HepG2 (cell line): ENCODE results near the gene DRC7. TPM values are rescaled to one million over a fixed set of nuclear protein-coding genes. Genes with fewer than 3 reads are reported as not detected.

Experiments used
- ATAC-seq: fragments of 200-7000 bp; cut with Tn5 transposase; 3 replicates; pipeline ENCODE4 v1.9.1; 2020; ENCODE audit warnings: mild to moderate bottlenecking, moderate library complexity
- BruUV-seq: library from RNA; stranded (reverse); fragments of 400-500 nt; replicated peaks from 2 replicates; lab custom pipeline; 2021; lab: Mats Ljungman, UMichigan
- CTCF ChIA-PET: fragments of 300-600 bp; formaldehyde crosslinking; extraction: SDS; loops from one replicate; lab custom pipeline; 2021; ENCODE audit warnings: low total read pairs, inconsistent platforms, low intra/inter-chr PET ratio; lab: Yijun Ruan, JAX
- POLR2A ChIA-PET: fragments of 350-600 bp; sonication (Branson Sonifier 250); formaldehyde crosslinking; loops from one replicate; lab custom pipeline; 2020; ENCODE audit warnings: antibody characterized with exemption, inconsistent platforms; lab: Yijun Ruan, JAX
- DNase-seq: peaks from one replicate; pipeline ENCODE4 v3.0.0-alpha.2; 2015; ENCODE audit warnings: low spot score
- FAIRE-seq: peaks from 3 replicates; lab custom pipeline; 2011; peaks lifted over from hg19 to GRCh38; lab: Jason Lieb, UNC
- H2AFZ ChIP-seq: one replicate; pipeline ENCODE4 v1.6.1; 2011; ENCODE audit warnings: low read length, inconsistent platforms
- H3K27ac ChIP-seq: fragments of 300-600 bp; 3 replicates; pipeline ENCODE4 v1.8.0; 2011; ENCODE audit warnings: mixed run types, mild to moderate bottlenecking, mixed read lengths, low read length, inconsistent platforms; ENCODE audit not compliant: insufficient read depth; ENCODE audit errors: extremely low read length
- H3K27me3 ChIP-seq, 2 experiments: fragments of 200-600 bp in 1 of 2; 2 replicates in 1 of 2; 3 replicates in 1 of 2; pipeline versions ENCODE4 v1.6.0 to v1.8.0; 2011; ENCODE audit warnings: low read length in 2 of 2, mild to moderate bottlenecking in 2 of 2, moderate library complexity in 2 of 2, inconsistent platforms in 1 of 2; ENCODE audit not compliant: insufficient read depth in 2 of 2, control insufficient read depth in 1 of 2
- H3K36me3 ChIP-seq, 2 experiments: fragments of 200-600 bp in 1 of 2; replicated peaks in 1 of 2; 2 replicates in 1 of 2; 3 replicates in 1 of 2; pipeline versions ENCODE4 v1.5.1 to v1.8.0; 2011; ENCODE audit warnings: low read length in 2 of 2, inconsistent platforms in 1 of 2; ENCODE audit not compliant: insufficient read depth in 2 of 2, control insufficient read depth in 1 of 2
- H3K4me1 ChIP-seq: 2 replicates; pipeline ENCODE4 v1.5.1; 2012; ENCODE audit warnings: low read length, inconsistent platforms; ENCODE audit not compliant: insufficient read depth
- H3K4me2 ChIP-seq: 2 replicates; pipeline ENCODE4 v1.6.0; 2011; ENCODE audit warnings: low read depth, low read length, inconsistent platforms
- H3K4me3 ChIP-seq, 3 experiments: fragments of 200-600 bp in 1 of 3; sonication (generic), shearing (Covaris generic) in 1 of 3; replicated peaks in 1 of 3; 2 replicates each; pipeline ENCODE4 v1.5.1; 2011 to 2016; ENCODE audit warnings: low read length in 3 of 3, inconsistent platforms in 2 of 3, low read depth in 2 of 3, mild to moderate bottlenecking in 2 of 3, control low read depth in 1 of 3, mixed read lengths in 1 of 3; ENCODE audit not compliant: insufficient read depth in 1 of 3
- H3K79me2 ChIP-seq: one replicate; pipeline ENCODE4 v1.6.1; 2011; ENCODE audit warnings: low read length, inconsistent platforms; ENCODE audit not compliant: insufficient read depth
- H3K9ac ChIP-seq: 2 replicates; pipeline ENCODE4 v1.6.0; 2011; ENCODE audit warnings: mild to moderate bottlenecking, low read depth, low read length, inconsistent platforms; ENCODE audit not compliant: insufficient read depth
- H3K9me3 ChIP-seq: 2 replicates; pipeline ENCODE4 v1.5.1; 2012; ENCODE audit warnings: mild to moderate bottlenecking, low read length
- H4K20me1 ChIP-seq: 2 replicates; pipeline ENCODE4 v1.6.0; 2011; ENCODE audit warnings: inconsistent platforms, mild to moderate bottlenecking, low read length, moderate library complexity; ENCODE audit not compliant: insufficient read depth
- DNMT1 ChIP-seq: sonication (generic); formaldehyde crosslinking; IDR thresholded peaks from 2 replicates; pipeline ENCODE4 v1.5.1; 2020; ENCODE audit warnings: mild to moderate bottlenecking, missing genetic modification reagents
- FOXC1 ChIP-seq: sonication (generic); formaldehyde crosslinking; IDR thresholded peaks from 2 replicates; pipeline ENCODE4 v1.8.0; 2022; ENCODE audit warnings: mild to moderate bottlenecking, missing genetic modification reagents, borderline replicate concordance
- FOXK2 ChIP-seq: fragments of 450-650 bp; IDR thresholded peaks from 2 replicates; pipeline ENCODE4 v1.6.1; 2016
- JUN ChIP-seq: sonication (generic); formaldehyde crosslinking; IDR thresholded peaks from 2 replicates; pipeline ENCODE4 v1.4.0; 2020; ENCODE audit warnings: mild to moderate bottlenecking, missing genetic modification reagents
- KLF6 ChIP-seq: IDR thresholded peaks from 2 replicates; pipeline ENCODE4 v1.8.0; 2016; ENCODE audit warnings: missing biosample characterization, missing genetic modification reagents
- MTA1 ChIP-seq: sonication (generic); formaldehyde crosslinking; IDR thresholded peaks from 2 replicates; pipeline ENCODE4 v1.4.0; 2020; ENCODE audit warnings: missing genetic modification reagents, mild to moderate bottlenecking, borderline replicate concordance
- POGK ChIP-seq: sonication (generic); formaldehyde crosslinking; conservative IDR thresholded peaks from 2 replicates; pipeline ENCODE4 v1.8.0; 2022; ENCODE audit warnings: mild to moderate bottlenecking, moderate library complexity, missing genetic modification reagents
- SNAPC2 ChIP-seq: sonication (generic); formaldehyde crosslinking; IDR thresholded peaks from 2 replicates; pipeline ENCODE4 v1.8.1; 2022; ENCODE audit warnings: mild to moderate bottlenecking, missing genetic modification reagents
- TEAD3 ChIP-seq: optimal IDR thresholded peaks from 2 replicates; pipeline ENCODE3; 2016; ENCODE audit warnings: borderline replicate concordance
- ZMYM3 ChIP-seq: sonication (generic); formaldehyde crosslinking; IDR thresholded peaks from 2 replicates; pipeline ENCODE4 v1.5.1; 2020; ENCODE audit warnings: mild to moderate bottlenecking, missing genetic modification reagents
- ZNF329 ChIP-seq: sonication (generic); formaldehyde crosslinking; IDR thresholded peaks from 2 replicates; pipeline ENCODE4 v1.9.0; 2021; ENCODE audit warnings: low read depth, mild to moderate bottlenecking, missing genetic modification reagents
- ZNF556 ChIP-seq: sonication (generic); formaldehyde crosslinking; IDR thresholded peaks from 2 replicates; pipeline ENCODE4 v1.4.0; 2020; ENCODE audit warnings: mild to moderate bottlenecking, missing genetic modification reagents, borderline replicate concordance
- ZNF687 ChIP-seq: sonication (generic); formaldehyde crosslinking; IDR thresholded peaks from 2 replicates; pipeline ENCODE4 v1.5.1; 2020; ENCODE audit warnings: mild to moderate bottlenecking, missing genetic modification reagents, moderate library complexity
- WGBS: methylation state at CpG from one replicate; pipeline ENCODE4 v1.1.6; 2017; ENCODE audit warnings: low lambda C conversion rate; 5-methylcytosine and 5-hydroxymethylcytosine counted together
- in situ Hi-C: cut with HindIII; loops from 2 replicates; pipeline ENCODE4 v1.10.0; 2017; ENCODE audit warnings: low pct_unique_long_range_greater_than_20kb; ENCODE audit not compliant: extremely low pct_ligation_motif_present
- intact Hi-C: fragments of 100-400 bp; cut with micrococcal nuclease; formaldehyde crosslinking; loops from one replicate; pipeline ENCODE4 v1.10.0; 2022; ENCODE audit not compliant: unreplicated experiment
- polyA plus RNA-seq, 8 experiments: library from polyadenylated mRNA; depleted of rRNA in 3 of 8; stranded (reverse) in 7 of 8; unstranded in 1 of 8; fragments of >200 nt; fragmentation: Illumina TruSeq in 4 of 8; extraction: Trizol in 4 of 8; gene quantifications; 2 replicates each; pipeline versions ENCODE4 v1.2.1 to v1.2.3, GENCODE V29; 2011 to 2016; ENCODE audit warnings: low read depth in 4 of 8, missing spikeins in 1 of 8, mixed read lengths in 1 of 8; ENCODE audit not compliant: insufficient read depth in 1 of 8
- total RNA-seq, 5 experiments: library from RNA; depleted of rRNA; stranded (reverse); fragments of >200 nt; fragmentation: Illumina TruSeq; extraction: Trizol; gene quantifications; 2 replicates each; pipeline ENCODE4 v1.2.3, GENCODE V29; 2016; ENCODE audit warnings: low read depth in 1 of 5

DRC7 gene
- total and polyA plus RNA-seq, 2 of the 13 experiments (the other 11 are each of a cell fraction or from before 2014, with no cell fraction given): 2.7 to 3.4 TPM

- CTCF ChIA-PET: no interaction called here
- ATAC-seq (no peak), FAIRE-seq (no peak)
- no peaks in the 10 kb centered on the region for H4K20me1 ChIP-seq
- TF ChIP-seq MTA1 (CRISPR knock-in tag) (peak; percentile 10; the same call in 1 of the 2 replicates), ZNF556 (0 out of 2 replicates have a peak, but pooled peaks have one; percentile 51), FOXK2 (no peak), KLF6 (CRISPR knock-in tag) (no peak), ZMYM3 (0 out of 2 replicates have a peak, but pooled peaks have one; percentile 5)
- TF ChIP-seq, all 625 proteins: peak for 3
- intact Hi-C loops: no loop called here
- Histone ChIP-seq H3K4me3 (no peak overlapping the region; a peak in 1 of 6 replicates), H3K9me3 (no peaks in the 10 kb centered on the region), H3K36me3 (no peaks in the 10 kb centered on the region), H3K4me1 (peaks cover 81% of the 10 kb centered on the region), H3K4me2 (peak overlapping the region; percentile 81), H3K9ac (no peak overlapping the region), H3K79me2 (no peaks in the 10 kb centered on the region), H3K27ac (no peak overlapping the region), H2AFZ (no peak overlapping the region), H3K27me3 (no peaks in the 10 kb centered on the region)
- in situ Hi-C loops: no loop called here
- no peak for DNase-seq
- BruUV-seq: no TSS peak
- POLR2A ChIA-PET: interaction anchor here (2.6 to 3.6 kb wide), 2 partner anchors 8 to 40 kb away, joined by 19 to 42 read pairs; partner anchors contain the start of gene KATNB1
- 44% methylated on average over 4 of the region's 5 CpGs for WGBS
Observed at GRCh38 chr16:57695680-57696069, 1.1 kb downstream of the DRC7 start.

GRCh38 chr16:57696240-57696639, 1.6 kb downstream of the DRC7 start:
- Histone ChIP-seq H3K4me1 (peaks cover 81% of the 10 kb centered on the region), H3K79me2 (no peaks in the 10 kb centered on the region), H3K27ac (no peak overlapping the region), H3K9ac (no peak overlapping the region; the same call in 1 of the 2 replicates), H3K27me3 (no peaks in the 10 kb centered on the region), H3K9me3 (no peaks in the 10 kb centered on the region), H3K4me2 (no peak overlapping the region), H2AFZ (no peak overlapping the region), H4K20me1 (no peaks in the 10 kb centered on the region), H3K36me3 (no peaks in the 10 kb centered on the region), H3K4me3 (no peak overlapping the region)
- ChIA-PET CTCF (no interaction called here), POLR2A (interaction anchor here (2.6 kb wide), 1 partner anchor 40 kb away, joined by 19 read pairs; the partner anchor contains the start of gene KATNB1)
- in situ Hi-C loops: no loop called here
- intact Hi-C loops: no loop called here
- FAIRE-seq: no peak
- 61% methylated on average over 6 of the region's 7 CpGs for WGBS
- DNase-seq: no peak
- no peak for ATAC-seq
- BruUV-seq: no TSS peak
- TF ChIP-seq SNAPC2 (CRISPR knock-in tag) (no peak), JUN (CRISPR knock-in tag) (no peak), ZNF329 (CRISPR knock-in tag) (no peak), DNMT1 (CRISPR knock-in tag) (no peak), TEAD3 (CRISPR knock-in tag) (peak; percentile 28), ZNF687 (CRISPR knock-in tag) (0 out of 2 replicates have a peak, but pooled peaks have one; percentile 12), POGK (CRISPR knock-in tag) (no peak), FOXC1 (peak; percentile 60; the same call in 1 of the 2 replicates)
